Lower lobe of right lung (tissue), 2 donors: Measurements from ENCODE around the gene CD84. TPM values are rescaled to one million over a fixed set of nuclear protein-coding genes. Genes with fewer than 3 reads are reported as not detected.

Experiments used
- ATAC-seq, 2 donors: fragments of 200-7000 bp; cut with Tn5 transposase; one replicate each; pipeline ENCODE4 v1.9.1; 2020 to 2022; ENCODE audit warnings: mild to moderate bottlenecking in 2 of 2, moderate library complexity in 2 of 2
- DNase-seq: peaks from one replicate; pipeline ENCODE4 v3.0.0-alpha.2; 2020
- H3K27ac ChIP-seq: fragments of 200-600 bp; one replicate; pipeline ENCODE4 v1.8.0; 2022
- H3K27me3 ChIP-seq: fragments of 200-600 bp; one replicate; pipeline ENCODE4 v1.8.0; 2022; ENCODE audit warnings: low read depth
- H3K36me3 ChIP-seq: fragments of 200-600 bp; one replicate; pipeline ENCODE4 v1.8.0; 2022; ENCODE audit warnings: mild to moderate bottlenecking
- H3K4me1 ChIP-seq: fragments of 200-600 bp; one replicate; pipeline ENCODE4 v1.8.0; 2022
- H3K4me3 ChIP-seq: fragments of 200-600 bp; one replicate; pipeline ENCODE4 v1.8.0; 2022; ENCODE audit warnings: mild to moderate bottlenecking
- H3K9me3 ChIP-seq: fragments of 200-600 bp; one replicate; pipeline ENCODE4 v1.8.0; 2022
- CTCF ChIP-seq: fragments of 200-600 bp; IDR thresholded peaks from one replicate; pipeline ENCODE4 v1.8.0; 2022; ENCODE audit warnings: antibody characterized with exemption, mild to moderate bottlenecking
- intact Hi-C: fragments of 100-400 bp; cut with DNase I; formaldehyde crosslinking; loops from one replicate; pipeline ENCODE4 v1.11.0; 2022
- total RNA-seq: library from RNA; stranded (reverse); fragmentation: NEBNext Ultra II Directional; extraction: Animal tissue kit (Norgen Biotek cat#: 25700); gene quantifications from one replicate; pipeline ENCODE4 v1.2.1, GENCODE V29; 2021
- donor health status: DM: no; HTN: yes; CAD: no; lungs with severe emphysema.

Gene CD84
- total RNA-seq, 1 donor from 2014 or later, result 24.1 TPM

- no peaks in the 10 kb centered on the region for H3K27me3 ChIP-seq
- ATAC-seq, result no peak
- TF ChIP-seq CTCF, result no peak
- no peaks in the 10 kb centered on the region for H3K36me3 ChIP-seq
- H3K4me1 ChIP-seq, result no peaks in the 10 kb centered on the region
- no peak for DNase-seq
- no peaks in the 10 kb centered on the region for H3K9me3 ChIP-seq
- H3K4me3 ChIP-seq, result no peak overlapping the region
- H3K27ac ChIP-seq, result no peak overlapping the region
- intact Hi-C loops, result no loop called here
These were observed 84.7 kb downstream of the CD84 start for GRCh38 chr1:160494620-160495019.

- H3K27ac ChIP-seq, result no peak overlapping the region
- intact Hi-C loops, result no loop called here
- H3K4me1 ChIP-seq, result no peaks in the 10 kb centered on the region
- DNase-seq, result no peak
- no peaks in the 10 kb centered on the region for H3K9me3 ChIP-seq
- H3K27me3 ChIP-seq, result no peaks in the 10 kb centered on the region
- ATAC-seq, result no peak
- TF ChIP-seq CTCF, result no peak
- H3K4me3 ChIP-seq, result no peak overlapping the region
- no peaks in the 10 kb centered on the region for H3K36me3 ChIP-seq
These were observed 86.7 kb downstream of the CD84 start for GRCh38 chr1:160492617-160493016.

DNA sequence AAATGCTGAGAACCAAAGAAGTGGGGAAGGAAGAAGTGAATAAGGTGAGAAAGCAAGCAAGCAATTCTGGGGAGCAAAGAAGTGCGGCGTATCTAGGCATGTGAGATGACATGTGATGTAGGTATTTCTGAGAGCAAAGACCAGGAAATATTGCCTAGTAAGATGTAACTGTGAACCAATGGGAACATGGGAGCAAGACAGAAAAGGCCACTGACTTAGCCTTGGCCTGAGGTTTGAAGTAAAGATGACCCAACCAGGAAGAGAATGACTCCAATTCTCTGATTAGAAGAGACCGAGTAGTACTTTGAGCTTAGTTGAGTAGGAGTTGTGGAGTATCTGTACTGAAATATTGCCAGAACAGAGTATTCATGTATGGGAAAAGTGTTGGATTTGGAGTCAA, 87.3 kb downstream of the CD84 start:
- DNase-seq (no peak), ATAC-seq (no peak)
- H3K27me3 ChIP-seq, result no peaks in the 10 kb centered on the region
- H3K4me3 ChIP-seq, result no peak overlapping the region
- no peak for TF ChIP-seq CTCF
- no peak overlapping the region for H3K27ac ChIP-seq
- H3K36me3 ChIP-seq, result no peaks in the 10 kb centered on the region
- intact Hi-C loops, result no loop called here
- no peaks in the 10 kb centered on the region for H3K4me1 ChIP-seq
- H3K9me3 ChIP-seq, result no peaks in the 10 kb centered on the region

Other genes with a start within 250 kb of the CD84 start
- gene COPA, start 236.2 kb downstream of the CD84 start, total RNA-seq, result 136 TPM
- gene NCSTN, start 236.1 kb downstream of the CD84 start, total RNA-seq, result 108 TPM
- 0.15 TPM for gene NHLH1, start 212.4 kb downstream of the CD84 start, total RNA-seq
- gene VANGL2, start 178.9 kb downstream of the CD84 start, total RNA-seq, result 7.5 TPM
- 4.8 TPM for gene SLAMF6, start 56.2 kb downstream of the CD84 start, total RNA-seq
- 1.4 TPM for gene SLAMF1, start 67.5 kb upstream of the CD84 start, total RNA-seq
- 26.3 TPM for gene CD48, start 132.3 kb upstream of the CD84 start, total RNA-seq
- 7.9 TPM for gene SLAMF7, start 159.8 kb upstream of the CD84 start, total RNA-seq
- 1.8 TPM for gene LY9, start 216.7 kb upstream of the CD84 start, total RNA-seq